Esophagus squamous epithelium (tissue), 4 donors: ENCODE data around the gene TMEM185B.

ENCODE experiments used
- POLR2A ChIP-seq, 4 donors: fragments of 450-650 bp; IDR thresholded peaks; one replicate each; pipeline ENCODE4 v1.6.1; 2017; ENCODE audit warnings: antibody characterized with exemption in 4 of 4, mild to moderate bottlenecking in 4 of 4, moderate library complexity in 3 of 4
- TF ChIP-seq, protein P1 (sequence below), 6 experiments: fragments of 450-650 bp in 4 of 6; fragments of 200-600 bp in 2 of 6; sonication (generic) in 2 of 6; IDR thresholded peaks; one replicate each; pipeline ENCODE4 v1.5.1; 2016 to 2019; ENCODE audit warnings: antibody characterized with exemption in 6 of 6, mild to moderate bottlenecking in 4 of 6, moderate library complexity in 4 of 6

DNA sequence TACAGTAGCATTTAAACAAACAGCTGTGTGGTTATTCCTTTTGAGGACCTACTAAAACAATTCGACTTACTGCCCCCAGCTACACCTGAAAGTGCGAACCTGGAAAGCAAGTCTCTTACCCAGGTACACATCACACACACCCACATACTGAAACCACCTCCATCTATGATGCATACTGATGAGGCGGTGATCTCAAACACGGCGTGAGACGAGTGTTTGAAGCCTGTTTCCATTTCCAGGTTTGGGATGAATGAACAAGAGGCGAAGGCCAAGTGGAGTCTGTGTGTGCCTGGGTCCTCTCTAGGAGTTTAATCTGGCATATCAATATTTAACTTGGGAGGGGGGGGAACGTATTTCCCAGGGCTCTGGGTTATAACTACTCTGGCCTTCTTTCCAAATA, 1.6 kb downstream of the TMEM185B start:
- TF ChIP-seq, protein P1, sequence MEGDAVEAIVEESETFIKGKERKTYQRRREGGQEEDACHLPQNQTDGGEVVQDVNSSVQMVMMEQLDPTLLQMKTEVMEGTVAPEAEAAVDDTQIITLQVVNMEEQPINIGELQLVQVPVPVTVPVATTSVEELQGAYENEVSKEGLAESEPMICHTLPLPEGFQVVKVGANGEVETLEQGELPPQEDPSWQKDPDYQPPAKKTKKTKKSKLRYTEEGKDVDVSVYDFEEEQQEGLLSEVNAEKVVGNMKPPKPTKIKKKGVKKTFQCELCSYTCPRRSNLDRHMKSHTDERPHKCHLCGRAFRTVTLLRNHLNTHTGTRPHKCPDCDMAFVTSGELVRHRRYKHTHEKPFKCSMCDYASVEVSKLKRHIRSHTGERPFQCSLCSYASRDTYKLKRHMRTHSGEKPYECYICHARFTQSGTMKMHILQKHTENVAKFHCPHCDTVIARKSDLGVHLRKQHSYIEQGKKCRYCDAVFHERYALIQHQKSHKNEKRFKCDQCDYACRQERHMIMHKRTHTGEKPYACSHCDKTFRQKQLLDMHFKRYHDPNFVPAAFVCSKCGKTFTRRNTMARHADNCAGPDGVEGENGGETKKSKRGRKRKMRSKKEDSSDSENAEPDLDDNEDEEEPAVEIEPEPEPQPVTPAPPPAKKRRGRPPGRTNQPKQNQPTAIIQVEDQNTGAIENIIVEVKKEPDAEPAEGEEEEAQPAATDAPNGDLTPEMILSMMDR (IDR thresholded peaks at IDR 0.05) = no peak
- no peak for TF ChIP-seq POLR2A (IDR thresholded peaks at IDR 0.05)
